Stomach (tissue), 9 donors: ENCODE measurements around the gene GCNT2. TPM values are rescaled to one million over a fixed set of nuclear protein-coding genes. Genes with fewer than 3 reads are reported as not detected.

Experiments
- DNase-seq, 2 donors: peaks; one replicate each; pipeline versions ENCODE4 v3.0.0 to v3.0.0-alpha.2; 2013 to 2019
- H3K27ac ChIP-seq, 5 donors: fragments of 200-600 bp in 4 of 5; sonication (generic) in 4 of 5; one replicate each; pipeline ENCODE4 v1.5.1; 2013 to 2019; ENCODE audit warnings: mild to moderate bottlenecking in 1 of 5, moderate library complexity in 1 of 5
- H3K27me3 ChIP-seq, 3 donors: fragments of 200-600 bp; sonication (generic); one replicate each; pipeline ENCODE4 v1.5.1; 2017 to 2019; ENCODE audit warnings: mixed run types in 1 of 3
- H3K36me3 ChIP-seq, 4 donors: fragments of 200-600 bp; sonication (generic); 1 replicate in 3 of 4; 2 replicates in 1 of 4; pipeline ENCODE4 v1.5.1; 2016 to 2019
- H3K4me1 ChIP-seq, 4 donors: fragments of 200-600 bp; sonication (generic); one replicate each; pipeline ENCODE4 v1.5.1; 2016 to 2019
- H3K4me3 ChIP-seq, 4 donors: fragments of 200-600 bp; sonication (generic) in 3 of 4; one replicate each; pipeline ENCODE4 v1.5.1; 2016 to 2019; ENCODE audit warnings: mild to moderate bottlenecking in 1 of 4
- H3K9me3 ChIP-seq, 4 donors: fragments of 200-600 bp; sonication (generic); one replicate each; pipeline ENCODE4 v1.5.1; 2016 to 2019
- CTCF ChIP-seq, 7 experiments: fragments of 450-650 bp in 4 of 7; fragments of 200-600 bp in 3 of 7; sonication (generic) in 3 of 7; IDR thresholded peaks; one replicate each; pipeline ENCODE4 v1.5.1; 2016 to 2019; ENCODE audit warnings: antibody characterized with exemption in 7 of 7, control low read depth in 2 of 7, mild to moderate bottlenecking in 1 of 7
- EP300 ChIP-seq: sonication (generic); formaldehyde crosslinking; IDR thresholded peaks from one replicate; pipeline ENCODE4 v1.6.1; 2017; ENCODE audit warnings: antibody characterized with exemption
- POLR2A ChIP-seq, 4 donors: fragments of 450-650 bp; IDR thresholded peaks; one replicate each; pipeline ENCODE4 v1.6.1; 2016; ENCODE audit warnings: antibody characterized with exemption in 4 of 4, control low read depth in 2 of 4, mild to moderate bottlenecking in 1 of 4, moderate library complexity in 1 of 4
- POLR2AphosphoS5 ChIP-seq, 3 donors: sonication (generic); formaldehyde crosslinking; IDR thresholded peaks; one replicate each; pipeline ENCODE4 v1.6.1; 2016; ENCODE audit warnings: antibody characterized with exemption in 3 of 3
- WGBS, 5 donors: extraction: QIAGEN DNeasy Blood & Tissue Kit in 3 of 5; methylation state at CpG; one replicate each; pipeline versions ENCODE4 v1.1.5 to v1.1.7; 2013 to 2018; 5-methylcytosine and 5-hydroxymethylcytosine counted together
- intact Hi-C: fragments of 100-400 bp; cut with DNase I; formaldehyde crosslinking; loops from one replicate; pipeline ENCODE4 v1.15.1; 2023; ENCODE audit warnings: low total_unique reads
- polyA plus RNA-seq, 3 donors: library from polyadenylated mRNA; stranded (reverse); fragments of 200-250 nt; gene quantifications; one replicate each; pipeline ENCODE4 v1.2.3, GENCODE V29; 2013
- total RNA-seq, 5 donors: library from RNA; depleted of rRNA; stranded (reverse); fragments of >200 nt; gene quantifications; one replicate each; pipeline versions ENCODE4 v1.1.0 to v1.2.3, GENCODE V29; 2014 to 2016
- donor health status: healthy with polysubstance abuse.
- donor health status: Bipolar disorder and iron deficiency.
- donor health status: healthy.

Gene GCNT2
- total and polyA plus RNA-seq, 8 donors = 4.5 to 132 (median 29.7) TPM

GRCh38 chr6:10621213-10621612, 100.1 kb downstream of the GCNT2 start:
- TF ChIP-seq POLR2AphosphoS5 (IDR thresholded peaks at IDR 0.05) = no peak
- TF ChIP-seq CTCF (IDR thresholded peaks at IDR 0.05) = no peak
- no peak for TF ChIP-seq EP300
- TF ChIP-seq POLR2A (IDR thresholded peaks at IDR 0.05) = no peak
- Histone ChIP-seq H3K27me3 (no peaks in the 10 kb centered on the region), H3K36me3 (peaks cover 11 to 52% (median 37%) of the 10 kb centered on the region in 4 donors), H3K4me1 (peaks cover 0 to 5% (median 2%) of the 10 kb centered on the region in 4 donors), H3K27ac (no peak overlapping the region), H3K4me3 (no peak overlapping the region), H3K9me3 (no peaks in the 10 kb centered on the region)
- DNase-seq = no peak
- intact Hi-C loops = no loop called here
- whole genome bisulfite sequencing, 5 donors = 88 to 93% (median 91%) methylated on average over 5 of the region's 5 CpGs

- Histone ChIP-seq H3K27ac (no peak overlapping the region), H3K9me3 (no peaks in the 10 kb centered on the region), H3K27me3 (no peaks in the 10 kb centered on the region), H3K36me3 (peaks cover 16 to 59% (median 43%) of the 10 kb centered on the region in 4 donors), H3K4me3 (no peak overlapping the region), H3K4me1 (peaks cover 0 to 5% (median 2%) of the 10 kb centered on the region in 4 donors)
- DNase-seq = no peak
- 96 to 98% (median 97%) methylated on average over 4 of the region's 4 CpGs for WGBS, 5 donors
- TF ChIP-seq POLR2AphosphoS5 (IDR thresholded peaks at IDR 0.05) = no peak
- no peak for TF ChIP-seq CTCF (IDR thresholded peaks at IDR 0.05)
- TF ChIP-seq EP300 = no peak
- no peak for TF ChIP-seq POLR2A (IDR thresholded peaks at IDR 0.05)
- intact Hi-C loops = no loop called here
Observed at GRCh38 chr6:10621847-10622246, 100.7 kb downstream of the GCNT2 start.

GRCh38 chr6:10624836-10625235, 103.7 kb downstream of the GCNT2 start:
- WGBS, 5 donors = 87 to 95% (median 91%) methylated on average over 5 of the region's 5 CpGs
- no peak for DNase-seq
- no peak for TF ChIP-seq POLR2A (IDR thresholded peaks at IDR 0.05)
- no peak for TF ChIP-seq CTCF (IDR thresholded peaks at IDR 0.05)
- H3K4me3 ChIP-seq = no peak overlapping the region
- H3K9me3 ChIP-seq = no peaks in the 10 kb centered on the region
- H3K36me3 ChIP-seq = peaks cover 26 to 67% (median 57%) of the 10 kb centered on the region in 4 donors
- H3K27ac ChIP-seq = no peak overlapping the region
- peaks cover 0 to 3% (median 0%) of the 10 kb centered on the region in 4 donors for H3K4me1 ChIP-seq
- no peaks in the 10 kb centered on the region for H3K27me3 ChIP-seq
- intact Hi-C loops = no loop called here

GRCh38 chr6:10626154-10626741, 105.1 kb downstream of the GCNT2 start:
- Histone ChIP-seq H3K27me3 (no peaks in the 10 kb centered on the region), H3K4me1 (no peaks in the 10 kb centered on the region), H3K9me3 (no peaks in the 10 kb centered on the region), H3K4me3 (no peak overlapping the region), H3K27ac (no peak overlapping the region), H3K36me3 (peaks cover 26 to 60% (median 56%) of the 10 kb centered on the region in 4 donors)
- TF ChIP-seq CTCF (IDR thresholded peaks at IDR 0.05) (no peak), POLR2A (IDR thresholded peaks at IDR 0.05) (no peak), EP300 (no peak), POLR2AphosphoS5 (IDR thresholded peaks at IDR 0.05) (no peak)
- DNase-seq = peak in 1 of 2 donors; percentile 29
- intact Hi-C loops = no loop called here
- 78 to 84% (median 79%) methylated on average over 9 of the region's 9 CpGs for WGBS, 5 donors
